ENCODE data around the gene VPS13D.

VPS13D gene

GRCh38 chr1:12196641-12197482 is 33.0 kb upstream of the VPS13D start:
- TF ChIP-seq CTCF (IDR thresholded peaks at IDR 0.05; ENCODE audit: control extremely low read depth, extremely low read depth, low read depth, missing control alignments): peak; percentile 10
- POLR2A ChIA-PET: no interaction called here
- CTCF ChIA-PET: interaction anchor here (0.7 to 16.7 kb wide), 11 partner anchors 8 to 74 kb away, joined by 3 to 294 read pairs (median 5); no protein-coding TSS in a partner anchor
- no peak for DNase-seq (ENCODE audit: extremely low spot score)

- no peak for TF ChIP-seq CTCF (IDR thresholded peaks at IDR 0.05; ENCODE audit: control extremely low read depth, extremely low read depth, low read depth, missing control alignments)
- ChIA-PET CTCF (interaction anchor here (1.0 to 16.7 kb wide), 6 partner anchors 12 to 74 kb away, joined by 3 to 294 read pairs (median 8); no protein-coding TSS in a partner anchor), POLR2A (interaction anchor here (0.6 kb wide), 1 partner anchor 178 kb away, joined by 5 read pairs; the partner anchor contains the start of gene MIIP)
- DNase-seq (ENCODE audit: extremely low spot score): no peak
These were observed 32.3 kb upstream of the VPS13D start for GRCh38 chr1:12197483-12197880.

GRCh38 chr1:12200208-12200607 is 29.6 kb upstream of the VPS13D start:
- DNase-seq (ENCODE audit: extremely low spot score): no peak
- TF ChIP-seq CTCF (IDR thresholded peaks at IDR 0.05; ENCODE audit: control extremely low read depth, extremely low read depth, low read depth, missing control alignments): no peak
- ChIA-PET POLR2A (no interaction called here), CTCF (interaction anchor here (1.0 to 16.7 kb wide), 4 partner anchors 8 to 77 kb away, joined by 3 to 294 read pairs (median 6); no protein-coding TSS in a partner anchor)

GRCh38 chr1:12201352-12202189 is 28.3 kb upstream of the VPS13D start:
- ChIA-PET POLR2A (interaction anchor here (0.6 to 1.0 kb wide), 2 partner anchors 11 to 52 kb away, joined by 3 read pairs; no protein-coding TSS in a partner anchor), CTCF (interaction anchor here (1.0 to 16.7 kb wide), 9 partner anchors 9 to 235 kb away, joined by 3 to 294 read pairs (median 4); no protein-coding TSS in a partner anchor)
- DNase-seq (ENCODE audit: extremely low spot score): peak; percentile 53
- no peak for TF ChIP-seq CTCF (IDR thresholded peaks at IDR 0.05; ENCODE audit: control extremely low read depth, extremely low read depth, low read depth, missing control alignments)

GRCh38 chr1:12202190-12202497 is 27.7 kb upstream of the VPS13D start:
- TF ChIP-seq CTCF (IDR thresholded peaks at IDR 0.05; ENCODE audit: control extremely low read depth, extremely low read depth, low read depth, missing control alignments): no peak
- no peak for DNase-seq (ENCODE audit: extremely low spot score)
- ChIA-PET POLR2A (interaction anchor here (0.6 to 1.0 kb wide), 2 partner anchors 11 to 52 kb away, joined by 3 read pairs; no protein-coding TSS in a partner anchor), CTCF (interaction anchor here (1.0 to 16.7 kb wide), 8 partner anchors 9 to 235 kb away, joined by 3 to 294 read pairs (median 4); no protein-coding TSS in a partner anchor)

GRCh38 chr1:12202577-12202976 is 27.3 kb upstream of the VPS13D start:
- CTCF ChIA-PET: interaction anchor here (1.0 to 16.7 kb wide), 6 partner anchors 14 to 236 kb away, joined by 3 to 294 read pairs (median 4); no protein-coding TSS in a partner anchor
- no peak for TF ChIP-seq CTCF (IDR thresholded peaks at IDR 0.05; ENCODE audit: control extremely low read depth, extremely low read depth, low read depth, missing control alignments)
- POLR2A ChIA-PET: interaction anchor here (1.0 kb wide), 1 partner anchor 53 kb away, joined by 3 read pairs; no protein-coding TSS in a partner anchor
- no peak for DNase-seq (ENCODE audit: extremely low spot score)
